ENCODE data around the gene AUNIP.

DNA sequence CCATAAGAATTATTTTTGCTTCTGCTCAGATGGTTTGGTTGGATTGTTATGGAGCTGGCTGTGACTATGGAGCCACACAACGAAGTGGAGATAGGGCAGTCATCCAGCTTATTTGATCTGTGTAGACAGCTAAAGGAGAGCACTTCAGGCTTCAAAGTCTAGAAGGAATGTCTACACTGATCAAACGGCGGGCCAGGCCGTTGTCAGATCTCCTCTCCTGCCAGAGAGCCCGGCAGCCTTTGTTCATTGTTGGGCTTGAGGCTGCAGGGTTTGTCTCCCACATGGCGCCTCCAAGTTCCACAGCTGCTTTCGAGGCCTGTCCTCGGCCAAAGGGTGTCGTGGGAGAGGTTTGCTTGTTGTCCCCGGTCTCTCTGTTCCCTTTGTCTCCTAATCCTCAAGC lies 49.8 kb upstream of the AUNIP start:
- TF ChIP-seq, protein P1, sequence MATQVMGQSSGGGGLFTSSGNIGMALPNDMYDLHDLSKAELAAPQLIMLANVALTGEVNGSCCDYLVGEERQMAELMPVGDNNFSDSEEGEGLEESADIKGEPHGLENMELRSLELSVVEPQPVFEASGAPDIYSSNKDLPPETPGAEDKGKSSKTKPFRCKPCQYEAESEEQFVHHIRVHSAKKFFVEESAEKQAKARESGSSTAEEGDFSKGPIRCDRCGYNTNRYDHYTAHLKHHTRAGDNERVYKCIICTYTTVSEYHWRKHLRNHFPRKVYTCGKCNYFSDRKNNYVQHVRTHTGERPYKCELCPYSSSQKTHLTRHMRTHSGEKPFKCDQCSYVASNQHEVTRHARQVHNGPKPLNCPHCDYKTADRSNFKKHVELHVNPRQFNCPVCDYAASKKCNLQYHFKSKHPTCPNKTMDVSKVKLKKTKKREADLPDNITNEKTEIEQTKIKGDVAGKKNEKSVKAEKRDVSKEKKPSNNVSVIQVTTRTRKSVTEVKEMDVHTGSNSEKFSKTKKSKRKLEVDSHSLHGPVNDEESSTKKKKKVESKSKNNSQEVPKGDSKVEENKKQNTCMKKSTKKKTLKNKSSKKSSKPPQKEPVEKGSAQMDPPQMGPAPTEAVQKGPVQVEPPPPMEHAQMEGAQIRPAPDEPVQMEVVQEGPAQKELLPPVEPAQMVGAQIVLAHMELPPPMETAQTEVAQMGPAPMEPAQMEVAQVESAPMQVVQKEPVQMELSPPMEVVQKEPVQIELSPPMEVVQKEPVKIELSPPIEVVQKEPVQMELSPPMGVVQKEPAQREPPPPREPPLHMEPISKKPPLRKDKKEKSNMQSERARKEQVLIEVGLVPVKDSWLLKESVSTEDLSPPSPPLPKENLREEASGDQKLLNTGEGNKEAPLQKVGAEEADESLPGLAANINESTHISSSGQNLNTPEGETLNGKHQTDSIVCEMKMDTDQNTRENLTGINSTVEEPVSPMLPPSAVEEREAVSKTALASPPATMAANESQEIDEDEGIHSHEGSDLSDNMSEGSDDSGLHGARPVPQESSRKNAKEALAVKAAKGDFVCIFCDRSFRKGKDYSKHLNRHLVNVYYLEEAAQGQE (IDR thresholded peaks at IDR 0.05; ENCODE audit: unreplicated experiment) = no peak
- no peak for TF ChIP-seq STAT1 (IDR thresholded peaks at IDR 0.05; ENCODE audit: unreplicated experiment)
- TF ChIP-seq, protein P2, sequence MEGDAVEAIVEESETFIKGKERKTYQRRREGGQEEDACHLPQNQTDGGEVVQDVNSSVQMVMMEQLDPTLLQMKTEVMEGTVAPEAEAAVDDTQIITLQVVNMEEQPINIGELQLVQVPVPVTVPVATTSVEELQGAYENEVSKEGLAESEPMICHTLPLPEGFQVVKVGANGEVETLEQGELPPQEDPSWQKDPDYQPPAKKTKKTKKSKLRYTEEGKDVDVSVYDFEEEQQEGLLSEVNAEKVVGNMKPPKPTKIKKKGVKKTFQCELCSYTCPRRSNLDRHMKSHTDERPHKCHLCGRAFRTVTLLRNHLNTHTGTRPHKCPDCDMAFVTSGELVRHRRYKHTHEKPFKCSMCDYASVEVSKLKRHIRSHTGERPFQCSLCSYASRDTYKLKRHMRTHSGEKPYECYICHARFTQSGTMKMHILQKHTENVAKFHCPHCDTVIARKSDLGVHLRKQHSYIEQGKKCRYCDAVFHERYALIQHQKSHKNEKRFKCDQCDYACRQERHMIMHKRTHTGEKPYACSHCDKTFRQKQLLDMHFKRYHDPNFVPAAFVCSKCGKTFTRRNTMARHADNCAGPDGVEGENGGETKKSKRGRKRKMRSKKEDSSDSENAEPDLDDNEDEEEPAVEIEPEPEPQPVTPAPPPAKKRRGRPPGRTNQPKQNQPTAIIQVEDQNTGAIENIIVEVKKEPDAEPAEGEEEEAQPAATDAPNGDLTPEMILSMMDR (conservative IDR thresholded peaks at IDR 0.05; ENCODE audit: low read depth in 2 of 2) = no peak
- TF ChIP-seq, protein P3, sequence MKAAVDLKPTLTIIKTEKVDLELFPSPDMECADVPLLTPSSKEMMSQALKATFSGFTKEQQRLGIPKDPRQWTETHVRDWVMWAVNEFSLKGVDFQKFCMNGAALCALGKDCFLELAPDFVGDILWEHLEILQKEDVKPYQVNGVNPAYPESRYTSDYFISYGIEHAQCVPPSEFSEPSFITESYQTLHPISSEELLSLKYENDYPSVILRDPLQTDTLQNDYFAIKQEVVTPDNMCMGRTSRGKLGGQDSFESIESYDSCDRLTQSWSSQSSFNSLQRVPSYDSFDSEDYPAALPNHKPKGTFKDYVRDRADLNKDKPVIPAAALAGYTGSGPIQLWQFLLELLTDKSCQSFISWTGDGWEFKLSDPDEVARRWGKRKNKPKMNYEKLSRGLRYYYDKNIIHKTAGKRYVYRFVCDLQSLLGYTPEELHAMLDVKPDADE (IDR thresholded peaks at IDR 0.05) = no peak
- no peak for TF ChIP-seq CREB1 (CRISPR knock-in tag; IDR thresholded peaks at IDR 0.05; ENCODE audit: low read depth)
- TF ChIP-seq EZH2 (IDR thresholded peaks at IDR 0.05; ENCODE audit: low read depth, unreplicated experiment) = no peak
- no peak for TF ChIP-seq POLR2AphosphoS5 (IDR thresholded peaks at IDR 0.05; ENCODE audit: low read depth)
- no peak for TF ChIP-seq ZNF114 (CRISPR knock-in tag; IDR thresholded peaks at IDR 0.05)
- TF ChIP-seq NANOG (IDR thresholded peaks at IDR 0.05; ENCODE audit: borderline replicate concordance) = no peak
- no peak for TF ChIP-seq JUNB (IDR thresholded peaks at IDR 0.05; ENCODE audit: unreplicated experiment)
- no peak for TF ChIP-seq ZNF331 (CRISPR knock-in tag; IDR thresholded peaks at IDR 0.05; ENCODE audit: low read depth)
- no peak for TF ChIP-seq EZH2phosphoT487 (IDR thresholded peaks at IDR 0.05; ENCODE audit: unreplicated experiment)

Data from GM23338 (cell line).